ENCODE results near the gene SMIM35. TPM values are rescaled to one million over a fixed set of nuclear protein-coding genes. Genes with fewer than 3 reads are reported as not detected.
"Not testable (repeated sequence)": the region's sequence is repeated elsewhere in the genome, so short reads cannot be mapped to it uniquely, and the experiment has no call there.

SMIM35 gene
- total and polyA plus RNA-seq, 11 donors: 0.21 TPM; not detected in 10

- DNase-seq: no peak
- intact Hi-C loops (cut with DNase I): loop anchor here in 1 of 10 donors (10.0 kb wide), 1 partner anchor 80 kb away; no protein-coding TSS in a partner anchor
- Histone ChIP-seq H3K4me1 (peaks cover 0 to 11% (median 0%) of the 10 kb centered on the region in 12 donors), H3K36me3 (no peaks in the 10 kb centered on the region), H3K9me3 (no peaks in the 10 kb centered on the region), H3K4me3 (no peak overlapping the region), H3K27me3 (no peaks in the 10 kb centered on the region), H3K27ac (no peak overlapping the region)
- no peak for ATAC-seq
- TF ChIP-seq CTCF (IDR thresholded peaks at IDR 0.05): no peak
- TF ChIP-seq POLR2A (IDR thresholded peaks at IDR 0.05): no peak
- 84 to 89% (median 85%) methylated on average over 9 of the region's 9 CpGs for WGBS, 4 donors
Measured at GRCh38 chr11:118064956-118065355, 21.8 kb downstream of the SMIM35 start.

GRCh38 chr11:118062631-118063030 lies 24.1 kb downstream of the SMIM35 start:
- ATAC-seq, H3K9me3 ChIP-seq, DNase-seq, H3K36me3 ChIP-seq, H3K27ac ChIP-seq, H3K4me3 ChIP-seq, H3K27me3 ChIP-seq: not testable (repeated sequence)
- intact Hi-C loops (cut with DNase I): loop anchor here in 1 of 10 donors (10.0 kb wide), 1 partner anchor 82 kb away; no protein-coding TSS in a partner anchor
- WGBS, 4 donors: 80 to 87% (median 84%) methylated on average over 5 of the region's 5 CpGs
- H3K4me1 ChIP-seq: peaks cover 0 to 11% (median 0%) of the 10 kb centered on the region in 12 donors

GRCh38 chr11:118062181-118062580 lies 24.6 kb downstream of the SMIM35 start:
- peak in 1 of 5 donors; percentile 0 for DNase-seq
- H3K36me3 ChIP-seq, H3K27me3 ChIP-seq, H3K27ac ChIP-seq, H3K4me3 ChIP-seq, ATAC-seq, H3K9me3 ChIP-seq: not testable (repeated sequence)
- intact Hi-C loops (cut with DNase I): loop anchor here in 1 of 10 donors (10.0 kb wide), 1 partner anchor 83 kb away; no protein-coding TSS in a partner anchor
- 92 to 100% (median 93%) methylated on average over 5 of the region's 5 CpGs for WGBS, 4 donors
- H3K4me1 ChIP-seq: peaks cover 0 to 11% (median 0%) of the 10 kb centered on the region in 12 donors

- 88 to 94% (median 93%) methylated on average over 5 to 6 of the region's 6 CpGs for WGBS, 4 donors
- no peak overlapping the region for H3K4me3 ChIP-seq
- no peaks in the 10 kb centered on the region for H3K27me3 ChIP-seq
- peak in 1 of 5 donors; percentile 5 for DNase-seq
- ATAC-seq: no peak
- H3K4me1 ChIP-seq: peaks cover 0 to 11% (median 0%) of the 10 kb centered on the region in 12 donors
- intact Hi-C loops (cut with DNase I): loop anchor here in 1 of 10 donors (10.0 kb wide), 1 partner anchor 83 kb away; no protein-coding TSS in a partner anchor
- H3K36me3 ChIP-seq: no peaks in the 10 kb centered on the region
- no peaks in the 10 kb centered on the region for H3K9me3 ChIP-seq
- no peak for TF ChIP-seq POLR2A (IDR thresholded peaks at IDR 0.05)
- TF ChIP-seq CTCF (IDR thresholded peaks at IDR 0.05): no peak
- no peak overlapping the region for H3K27ac ChIP-seq
Measured at GRCh38 chr11:118061586-118062125, 25.1 kb downstream of the SMIM35 start.

GRCh38 chr11:118060869-118061268 lies 25.9 kb downstream of the SMIM35 start:
- peak; percentile 23 to 72 (median 58) for ATAC-seq
- H3K27ac ChIP-seq: no peak overlapping the region
- H3K9me3 ChIP-seq: no peaks in the 10 kb centered on the region
- peak in 3 of 5 donors; percentile 19 to 59 (median 52) for DNase-seq
- intact Hi-C loops (cut with DNase I): loop anchor here in 1 of 10 donors (10.0 kb wide), 1 partner anchor 84 kb away; no protein-coding TSS in a partner anchor
- no peak overlapping the region for H3K4me3 ChIP-seq
- 44 to 58% (median 49%) methylated on average over 7 of the region's 7 CpGs for WGBS, 4 donors
- H3K36me3 ChIP-seq: no peaks in the 10 kb centered on the region
- peaks cover 0 to 11% (median 0%) of the 10 kb centered on the region in 12 donors for H3K4me1 ChIP-seq
- no peaks in the 10 kb centered on the region for H3K27me3 ChIP-seq
- TF ChIP-seq POLR2A (IDR thresholded peaks at IDR 0.05): no peak
- TF ChIP-seq CTCF (IDR thresholded peaks at IDR 0.05): no peak
